Endothelial cell of umbilical vein (primary cell): ENCODE data around the gene CAMK2B. TPM values are rescaled to one million over a fixed set of nuclear protein-coding genes. Genes with fewer than 3 reads are reported as not detected.
"Not testable (repeated sequence)": the region's sequence is repeated elsewhere in the genome, so short reads cannot be mapped to it uniquely, and the experiment has no call there.

Experiments used
- BruUV-seq: library from RNA; stranded (reverse); fragments of 400-500 nt; replicated peaks from 2 replicates; lab custom pipeline; 2021; lab: Mats Ljungman, UMichigan
- CTCF ChIA-PET: fragments of 300-600, 350-600 bp; sonication (Branson Sonifier 250); formaldehyde crosslinking; loops from one replicate; lab custom pipeline; 2021; ENCODE audit warnings: antibody characterized with exemption, inconsistent platforms; lab: Charles Lee
- POLR2A ChIA-PET: fragments of 300-600, 350-600 bp; sonication (Branson Sonifier 250); formaldehyde crosslinking; loops from one replicate; lab custom pipeline; 2021; ENCODE audit warnings: antibody characterized with exemption, inconsistent platforms; lab: Charles Lee
- DNase-seq: peaks from one replicate; pipeline ENCODE4 v3.0.0-alpha.2; 2011; ENCODE audit warnings: low read depth, low spot score
- FAIRE-seq: peaks from 2 replicates; lab custom pipeline; 2011; peaks lifted over from hg19 to GRCh38; lab: Jason Lieb, UNC
- H2AFZ ChIP-seq: 2 replicates; pipeline ENCODE4 v1.6.0; 2012; ENCODE audit warnings: low read depth, low read length, control low read depth, inconsistent platforms
- H3K27ac ChIP-seq: 2 replicates; pipeline ENCODE4 v1.5.1; 2011; ENCODE audit warnings: low read depth, mild to moderate bottlenecking, control low read depth, low read length, moderate library complexity; ENCODE audit not compliant: insufficient read depth
- H3K27me3 ChIP-seq, 2 experiments: 2 replicates each; pipeline versions ENCODE4 v1.6.0 to v1.6.1; 2011; ENCODE audit warnings: low read length in 2 of 2, mixed read lengths in 1 of 2; ENCODE audit not compliant: control insufficient read depth in 2 of 2, insufficient read depth in 2 of 2
- H3K36me3 ChIP-seq, 2 experiments: 2 replicates in 1 of 2; 3 replicates in 1 of 2; pipeline ENCODE4 v1.5.1; 2011; ENCODE audit warnings: low read length in 2 of 2, mild to moderate bottlenecking in 1 of 2, moderate library complexity in 1 of 2; ENCODE audit not compliant: control insufficient read depth in 2 of 2, insufficient read depth in 2 of 2; ENCODE audit errors: extremely low read depth in 1 of 2
- H3K4me1 ChIP-seq: 3 replicates; pipeline ENCODE4 v1.5.1; 2011; ENCODE audit warnings: mild to moderate bottlenecking, low read length; ENCODE audit not compliant: control insufficient read depth, insufficient read depth; ENCODE audit errors: extremely low read depth
- H3K4me2 ChIP-seq: 2 replicates; pipeline ENCODE4 v1.6.1; 2011; ENCODE audit warnings: low read length, control low read depth, mixed read lengths; ENCODE audit not compliant: insufficient read depth
- H3K4me3 ChIP-seq, 3 experiments: fragments of 200-600 bp in 1 of 3; sonication (generic), shearing (Covaris generic) in 1 of 3; replicated peaks in 1 of 3; 2 replicates each; pipeline ENCODE4 v1.5.1; 2011 to 2016; ENCODE audit warnings: control low read depth in 3 of 3, low read length in 3 of 3, mild to moderate bottlenecking in 2 of 3, inconsistent platforms in 1 of 3, low read depth in 1 of 3, moderate library complexity in 1 of 3; ENCODE audit not compliant: insufficient read depth in 1 of 3
- H3K79me2 ChIP-seq: 2 replicates; pipeline ENCODE4 v1.6.0; 2012; ENCODE audit warnings: low read length, inconsistent platforms; ENCODE audit not compliant: control insufficient read depth, insufficient read depth
- H3K9ac ChIP-seq: replicated peaks from 2 replicates; pipeline ENCODE3; 2011; ENCODE audit warnings: low read length, control low read depth; ENCODE audit not compliant: insufficient read depth; ENCODE audit errors: extremely low read depth
- H3K9me1 ChIP-seq: replicated peaks from 3 replicates; pipeline ENCODE4 v1.6.0; 2011; ENCODE audit warnings: mild to moderate bottlenecking, low read length; ENCODE audit not compliant: control insufficient read depth, insufficient read depth; ENCODE audit errors: extremely low read depth
- H3K9me3 ChIP-seq: replicated peaks from 2 replicates; pipeline ENCODE4 v1.5.1; 2012; ENCODE audit warnings: low read length, inconsistent platforms; ENCODE audit not compliant: control insufficient read depth, insufficient read depth
- H4K20me1 ChIP-seq: replicated peaks from 2 replicates; pipeline ENCODE3; 2011; ENCODE audit warnings: mild to moderate bottlenecking, low read length; ENCODE audit not compliant: control insufficient read depth, insufficient read depth; ENCODE audit errors: extremely low read depth
- EZH2 ChIP-seq: IDR thresholded peaks from 2 replicates; pipeline ENCODE4 v1.6.1; 2012; ENCODE audit warnings: borderline replicate concordance, low read depth, mild to moderate bottlenecking, moderate library complexity, low read length, inconsistent platforms; ENCODE audit not compliant: severe bottlenecking
- FOS ChIP-seq: IDR thresholded peaks from 2 replicates; pipeline ENCODE4 v1.6.1; 2011; ENCODE audit warnings: mild to moderate bottlenecking, low read length, moderate library complexity, borderline replicate concordance; ENCODE audit not compliant: insufficient read depth
- GATA2 ChIP-seq: IDR thresholded peaks from 2 replicates; pipeline ENCODE4 v1.7.0; 2011; ENCODE audit warnings: low read depth, mild to moderate bottlenecking, moderate library complexity, mixed read lengths, low read length; ENCODE audit not compliant: insufficient read length, insufficient read depth
- JUN ChIP-seq: IDR thresholded peaks from 2 replicates; pipeline ENCODE4 v1.6.1; 2011; ENCODE audit warnings: borderline replicate concordance, low read depth; ENCODE audit not compliant: insufficient read length, insufficient read depth
- MYC ChIP-seq: IDR thresholded peaks from one replicate; pipeline ENCODE4 v1.6.1; 2011; ENCODE audit warnings: mild to moderate bottlenecking, low read depth, low read length
- POLR2A ChIP-seq: IDR thresholded peaks from 2 replicates; pipeline ENCODE4 v1.6.1; 2012; ENCODE audit warnings: low read depth, mild to moderate bottlenecking, control low read depth, low read length
- POLR2AphosphoS5 ChIP-seq: IDR thresholded peaks from 2 replicates; pipeline ENCODE4 v1.6.1; 2012; ENCODE audit warnings: low read depth, mild to moderate bottlenecking, control low read depth, low read length, moderate library complexity; ENCODE audit not compliant: insufficient read depth
- dilution Hi-C: fragments of 300-500 bp; cut with MboI; formaldehyde crosslinking; loops from one replicate; pipeline ENCODE4 v1.15.0; 2019; ENCODE audit warnings: low sequenced_read_pairs; ENCODE audit not compliant: extremely low pct_ligation_motif_present
- intact Hi-C: fragments of 100-400 bp; cut with micrococcal nuclease; formaldehyde crosslinking; loops from one replicate; pipeline ENCODE4 v1.10.0; 2022
- polyA plus RNA-seq, 4 experiments: library from polyadenylated mRNA; depleted of rRNA in 3 of 4; stranded (reverse) in 3 of 4; unstranded in 1 of 4; fragments of >200 nt; gene quantifications; 2 replicates each; pipeline versions ENCODE4 v1.2.1 to v1.2.3, GENCODE V29; 2011 to 2012; ENCODE audit warnings: missing spikeins in 1 of 4
- total RNA-seq: library from RNA; stranded (reverse); gene quantifications from 2 replicates; pipeline ENCODE4 v1.2.3, GENCODE V29; 2021
- TF ChIP-seq, protein P1 (sequence below): IDR thresholded peaks from 2 replicates; pipeline ENCODE4 v1.6.1; 2011; ENCODE audit not compliant: insufficient read depth, insufficient read length
- TF ChIP-seq, protein P2 (sequence below), 2 donors: IDR thresholded peaks; 1 replicate in 1 of 2; 2 replicates in 1 of 2; pipeline ENCODE4 v1.5.1; 2011; ENCODE audit warnings: low read length in 2 of 2, mild to moderate bottlenecking in 2 of 2, moderate library complexity in 2 of 2, control low read depth in 1 of 2, inconsistent platforms in 1 of 2, low read depth in 1 of 2; ENCODE audit not compliant: insufficient read depth in 1 of 2; ENCODE audit errors: extremely low read depth in 1 of 2

The CAMK2B gene
- total and polyA plus RNA-seq, 2 donors (not counting 3 experiments of a cell fraction or from before 2014, with no cell fraction given): 0.57 to 1.6 TPM

DNA sequence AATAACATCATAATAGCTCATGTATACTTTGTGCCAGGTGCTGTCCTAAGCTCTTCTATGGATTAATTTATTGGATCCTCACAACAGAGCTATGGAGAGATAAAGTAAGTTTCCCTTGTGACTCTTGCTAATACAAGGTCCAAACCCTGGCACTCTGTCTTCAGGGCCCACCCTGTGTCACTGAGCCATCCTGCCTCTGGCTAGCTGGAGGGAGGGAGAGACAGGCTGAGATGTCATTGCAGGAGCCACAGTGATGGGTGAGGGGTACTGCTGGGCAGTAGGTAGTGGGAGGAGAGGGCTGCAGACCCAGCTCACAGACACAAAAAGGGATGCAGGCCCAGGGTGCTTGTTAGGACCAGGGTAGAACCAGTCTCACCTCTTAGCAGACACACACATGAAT is 153.0 kb downstream of the CAMK2B start:
- CTCF ChIA-PET: no interaction called here

GRCh38 chr7:44171901-44172300 is 153.5 kb downstream of the CAMK2B start:
- H3K9me1 ChIP-seq, H3K4me2 ChIP-seq, H3K36me3 ChIP-seq, H3K9me3 ChIP-seq, BruUV-seq, dilution Hi-C loops, CTCF ChIA-PET, H3K9ac ChIP-seq, H3K27ac ChIP-seq, H3K4me3 ChIP-seq, FAIRE-seq, intact Hi-C loops, POLR2A ChIA-PET, DNase-seq, H3K79me2 ChIP-seq, H3K4me1 ChIP-seq, H4K20me1 ChIP-seq, H2AFZ ChIP-seq: not testable (repeated sequence)
- H3K27me3 ChIP-seq: peaks cover 8 to 20% of the 10 kb centered on the region in 2 experiments

More for the DNA sequence above, 153.0 kb downstream of the CAMK2B start:
- Histone ChIP-seq H3K27me3 (peaks cover 9 to 17% of the 10 kb centered on the region in 2 experiments), H3K4me2 (no peak overlapping the region), H3K9ac (no peak overlapping the region), H4K20me1 (no peaks in the 10 kb centered on the region), H3K27ac (no peak overlapping the region), H3K9me1 (no peaks in the 10 kb centered on the region), H2AFZ (no peak overlapping the region), H3K36me3 (no peaks in the 10 kb centered on the region), H3K4me1 (no peaks in the 10 kb centered on the region), H3K4me3 (no peak overlapping the region), H3K9me3 (no peaks in the 10 kb centered on the region), H3K79me2 (no peaks in the 10 kb centered on the region)
- dilution Hi-C loops: no loop called here
- DNase-seq (no peak), FAIRE-seq (no peak)
- POLR2A ChIA-PET: no interaction called here
- BruUV-seq: no TSS peak
- TF ChIP-seq, protein P1, sequence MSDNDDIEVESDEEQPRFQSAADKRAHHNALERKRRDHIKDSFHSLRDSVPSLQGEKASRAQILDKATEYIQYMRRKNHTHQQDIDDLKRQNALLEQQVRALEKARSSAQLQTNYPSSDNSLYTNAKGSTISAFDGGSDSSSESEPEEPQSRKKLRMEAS: no peak
- TF ChIP-seq, protein P2, sequence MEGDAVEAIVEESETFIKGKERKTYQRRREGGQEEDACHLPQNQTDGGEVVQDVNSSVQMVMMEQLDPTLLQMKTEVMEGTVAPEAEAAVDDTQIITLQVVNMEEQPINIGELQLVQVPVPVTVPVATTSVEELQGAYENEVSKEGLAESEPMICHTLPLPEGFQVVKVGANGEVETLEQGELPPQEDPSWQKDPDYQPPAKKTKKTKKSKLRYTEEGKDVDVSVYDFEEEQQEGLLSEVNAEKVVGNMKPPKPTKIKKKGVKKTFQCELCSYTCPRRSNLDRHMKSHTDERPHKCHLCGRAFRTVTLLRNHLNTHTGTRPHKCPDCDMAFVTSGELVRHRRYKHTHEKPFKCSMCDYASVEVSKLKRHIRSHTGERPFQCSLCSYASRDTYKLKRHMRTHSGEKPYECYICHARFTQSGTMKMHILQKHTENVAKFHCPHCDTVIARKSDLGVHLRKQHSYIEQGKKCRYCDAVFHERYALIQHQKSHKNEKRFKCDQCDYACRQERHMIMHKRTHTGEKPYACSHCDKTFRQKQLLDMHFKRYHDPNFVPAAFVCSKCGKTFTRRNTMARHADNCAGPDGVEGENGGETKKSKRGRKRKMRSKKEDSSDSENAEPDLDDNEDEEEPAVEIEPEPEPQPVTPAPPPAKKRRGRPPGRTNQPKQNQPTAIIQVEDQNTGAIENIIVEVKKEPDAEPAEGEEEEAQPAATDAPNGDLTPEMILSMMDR (IDR thresholded peaks at IDR 0.05; ENCODE audit: extremely low read depth in 1 of 2, insufficient read depth in 1 of 2, low read depth in 1 of 2, low read length in 2 of 2): no peak
- TF ChIP-seq EZH2 (no peak), GATA2 (no peak), POLR2AphosphoS5 (no peak), MYC (no peak), JUN (no peak), FOS (no peak), POLR2A (no peak)
- intact Hi-C loops: no loop called here
